Measurements from ENCODE around the gene PHF14.

GRCh38 chr7:11212816-11213215 is 239.1 kb downstream of the PHF14 start:
- TF ChIP-seq, protein P1, sequence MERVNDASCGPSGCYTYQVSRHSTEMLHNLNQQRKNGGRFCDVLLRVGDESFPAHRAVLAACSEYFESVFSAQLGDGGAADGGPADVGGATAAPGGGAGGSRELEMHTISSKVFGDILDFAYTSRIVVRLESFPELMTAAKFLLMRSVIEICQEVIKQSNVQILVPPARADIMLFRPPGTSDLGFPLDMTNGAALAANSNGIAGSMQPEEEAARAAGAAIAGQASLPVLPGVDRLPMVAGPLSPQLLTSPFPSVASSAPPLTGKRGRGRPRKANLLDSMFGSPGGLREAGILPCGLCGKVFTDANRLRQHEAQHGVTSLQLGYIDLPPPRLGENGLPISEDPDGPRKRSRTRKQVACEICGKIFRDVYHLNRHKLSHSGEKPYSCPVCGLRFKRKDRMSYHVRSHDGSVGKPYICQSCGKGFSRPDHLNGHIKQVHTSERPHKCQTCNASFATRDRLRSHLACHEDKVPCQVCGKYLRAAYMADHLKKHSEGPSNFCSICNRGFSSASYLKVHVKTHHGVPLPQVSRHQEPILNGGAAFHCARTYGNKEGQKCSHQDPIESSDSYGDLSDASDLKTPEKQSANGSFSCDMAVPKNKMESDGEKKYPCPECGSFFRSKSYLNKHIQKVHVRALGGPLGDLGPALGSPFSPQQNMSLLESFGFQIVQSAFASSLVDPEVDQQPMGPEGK (CRISPR knock-in tag; IDR thresholded peaks at IDR 0.05; ENCODE audit: borderline replicate concordance): no peak
- TF ChIP-seq ZFP3 (CRISPR knock-in tag; IDR thresholded peaks at IDR 0.05): no peak
- TF ChIP-seq ESRRG (CRISPR knock-in tag; IDR thresholded peaks at IDR 0.05): no peak
- TF ChIP-seq ZFP30 (CRISPR knock-in tag; IDR thresholded peaks at IDR 0.05): no peak
- no peak for TF ChIP-seq RARB (CRISPR knock-in tag; IDR thresholded peaks at IDR 0.05)
- no peak for TF ChIP-seq ZNF8 (CRISPR knock-in tag; IDR thresholded peaks at IDR 0.05)
- no peak for TF ChIP-seq ZNF565 (CRISPR knock-in tag; conservative IDR thresholded peaks at IDR 0.05; ENCODE audit: low read depth)
